K562 (cell line): ENCODE data around the gene CTSW. TPM values are rescaled to one million over a fixed set of nuclear protein-coding genes. Genes with fewer than 3 reads are reported as not detected.

Experiments used
- ATAC-seq: fragments of 200-7000 bp; cut with Tn5 transposase; 3 replicates; pipeline ENCODE4 v1.9.1; 2020; ENCODE audit warnings: moderate library complexity
- BruUV-seq: library from RNA; stranded (reverse); fragments of 400-500 nt; replicated peaks from 2 replicates; lab custom pipeline; 2021; lab: Mats Ljungman, UMichigan
- CTCF ChIA-PET: fragments of 300-600 bp; formaldehyde crosslinking; extraction: SDS; loops from one replicate; lab custom pipeline; 2021; ENCODE audit warnings: low intra/inter-chr PET ratio; lab: Yijun Ruan, JAX
- POLR2A ChIA-PET: fragments of 300-600, 350-650 bp; sonication (Branson Sonifier 250); formaldehyde crosslinking; extraction: SDS; loops from one replicate; lab custom pipeline; 2021; ENCODE audit warnings: antibody characterized with exemption, inconsistent platforms; lab: Yijun Ruan, JAX
- DNase-seq, 4 experiments: peaks; one replicate each; pipeline versions ENCODE4 v3.0.0 to v3.0.0-alpha.2; 2011 to 2018; ENCODE audit warnings: low spot score in 3 of 4, mixed read lengths in 3 of 4; ENCODE audit errors: extremely low read depth in 1 of 4
- FAIRE-seq: peaks from 2 replicates; lab custom pipeline; 2011; peaks lifted over from hg19 to GRCh38; lab: Jason Lieb, UNC
- H2AFZ ChIP-seq: 2 replicates; pipeline ENCODE4 v1.6.0; 2011; ENCODE audit warnings: low read depth, low read length, control low read depth, inconsistent platforms
- H3K27ac ChIP-seq: fragments of 200-600 bp; 3 replicates; pipeline ENCODE4 v1.8.0; 2011; ENCODE audit warnings: low read depth, mild to moderate bottlenecking, control low read depth, inconsistent platforms, low read length, moderate library complexity, mixed read lengths; ENCODE audit errors: extremely low read depth
- H3K27me3 ChIP-seq, 2 experiments: fragments of 300-600 bp in 1 of 2; 2 replicates in 1 of 2; 3 replicates in 1 of 2; pipeline versions ENCODE4 v1.6.0 to v1.8.0; 2011; ENCODE audit warnings: inconsistent platforms in 2 of 2, low read length in 2 of 2, mild to moderate bottlenecking in 1 of 2, mixed read lengths in 1 of 2, moderate library complexity in 1 of 2; ENCODE audit not compliant: control insufficient read depth in 2 of 2, insufficient read depth in 2 of 2
- H3K36me3 ChIP-seq: fragments of 300-600 bp; 3 replicates; pipeline ENCODE4 v1.8.0; 2011; ENCODE audit warnings: mild to moderate bottlenecking, low read length, inconsistent platforms; ENCODE audit not compliant: control insufficient read depth, insufficient read depth
- H3K4me1 ChIP-seq, 2 experiments: fragments of 200-600 bp in 1 of 2; replicated peaks in 1 of 2; 2 replicates in 1 of 2; 3 replicates in 1 of 2; pipeline versions ENCODE4 v1.5.1 to v1.8.0; 2011; ENCODE audit warnings: inconsistent platforms in 2 of 2, low read length in 2 of 2, mild to moderate bottlenecking in 1 of 2, mixed read lengths in 1 of 2, moderate library complexity in 1 of 2; ENCODE audit not compliant: control insufficient read depth in 2 of 2, insufficient read depth in 2 of 2
- H3K4me2 ChIP-seq: 2 replicates; pipeline ENCODE4 v1.6.1; 2011; ENCODE audit warnings: low read length, control low read depth, inconsistent platforms, mixed read lengths; ENCODE audit not compliant: insufficient read depth
- H3K4me3 ChIP-seq: fragments of 200-600 bp; sonication (generic), shearing (Covaris generic); 2 replicates; pipeline ENCODE4 v1.5.1; 2016; ENCODE audit warnings: control low read depth, inconsistent platforms
- H3K79me2 ChIP-seq: fragments of 200-600 bp; 3 replicates; pipeline ENCODE4 v1.8.0; 2011; ENCODE audit warnings: low read length, inconsistent platforms; ENCODE audit not compliant: control insufficient read depth, insufficient read depth
- H3K9ac ChIP-seq, 2 experiments: 2 replicates each; pipeline versions ENCODE4 v1.6.0 to v1.6.1; 2011; ENCODE audit warnings: low read depth in 2 of 2, low read length in 2 of 2, control low read depth in 1 of 2, inconsistent platforms in 1 of 2, mild to moderate bottlenecking in 1 of 2, mixed read lengths in 1 of 2; ENCODE audit not compliant: insufficient read depth in 1 of 2
- H3K9me1 ChIP-seq: one replicate; pipeline ENCODE4 v1.6.0; 2011; ENCODE audit warnings: inconsistent platforms, mild to moderate bottlenecking, low read length, moderate library complexity; ENCODE audit not compliant: control insufficient read depth, insufficient read depth
- H3K9me3 ChIP-seq: replicated peaks from 2 replicates; pipeline ENCODE4 v1.5.1; 2011; ENCODE audit warnings: low read depth, low read length, inconsistent platforms; ENCODE audit not compliant: control insufficient read depth, insufficient read depth
- H4K20me1 ChIP-seq: replicated peaks from 2 replicates; pipeline ENCODE4 v1.6.1; 2011; ENCODE audit warnings: low read length, inconsistent platforms, mixed read lengths; ENCODE audit not compliant: control insufficient read depth, insufficient read depth
- BRF2 ChIP-seq: IDR thresholded peaks from 3 replicates; pipeline ENCODE4 v1.6.1; 2011; ENCODE audit warnings: borderline replicate concordance, mild to moderate bottlenecking; ENCODE audit not compliant: insufficient read length, insufficient read depth
- CREBBP ChIP-seq: IDR thresholded peaks from one replicate; pipeline ENCODE4 v1.6.1; 2012; ENCODE audit warnings: low read depth, mild to moderate bottlenecking, control low read depth, inconsistent platforms, low read length
- DACH1 ChIP-seq: fragments of 450-650 bp; IDR thresholded peaks from 2 replicates; pipeline ENCODE4 v1.6.1; 2018; ENCODE audit not compliant: partially characterized antibody
- FOXO4 ChIP-seq: fragments of 450-650 bp; formaldehyde crosslinking; IDR thresholded peaks from 2 replicates; pipeline ENCODE4 v1.4.0; 2020; ENCODE audit warnings: mild to moderate bottlenecking, moderate library complexity
- HDAC2 ChIP-seq: fragments of 450-650 bp; IDR thresholded peaks from 2 replicates; pipeline ENCODE4 v1.6.1; 2016; ENCODE audit warnings: mild to moderate bottlenecking
- HMG20A ChIP-seq: fragments of 450-650 bp; formaldehyde crosslinking; conservative IDR thresholded peaks from 2 replicates; pipeline ENCODE4 v1.4.0; 2020; ENCODE audit warnings: mild to moderate bottlenecking, mixed read lengths
- HNRNPH1 ChIP-seq: fragments of 200-400 bp; formaldehyde crosslinking; optimal IDR thresholded peaks from 2 replicates; pipeline ENCODE3; 2017; ENCODE audit warnings: low read depth, mild to moderate bottlenecking, low read length, moderate library complexity
- NCOA1 ChIP-seq: fragments of 450-650 bp; IDR thresholded peaks from 2 replicates; pipeline ENCODE4 v1.6.1; 2016; ENCODE audit warnings: low read depth
- NFIC ChIP-seq: fragments of 450-650 bp; IDR thresholded peaks from 2 replicates; pipeline ENCODE4 v1.6.1; 2017; ENCODE audit warnings: mild to moderate bottlenecking, inconsistent platforms
- PRDM10 ChIP-seq: fragments of 450-650 bp; IDR thresholded peaks from 2 replicates; pipeline ENCODE4 v1.6.1; 2018; ENCODE audit not compliant: partially characterized antibody
- PURB ChIP-seq: sonication (generic); formaldehyde crosslinking; IDR thresholded peaks from 2 replicates; pipeline ENCODE4 v1.9.0; 2021; ENCODE audit warnings: low read depth, mild to moderate bottlenecking, missing genetic modification reagents
- RAD51 ChIP-seq: fragments of 450-650 bp; IDR thresholded peaks from 2 replicates; pipeline ENCODE4 v1.7.1; 2016; ENCODE audit warnings: low read depth, mild to moderate bottlenecking, borderline replicate concordance
- TCF15 ChIP-seq: fragments of 250-450 bp; sonication (Bioruptor Pico); IDR thresholded peaks from 2 replicates; pipeline ENCODE4 v1.8.0; 2022; ENCODE audit warnings: moderate library complexity, mild to moderate bottlenecking, inconsistent platforms
- ZBTB1 ChIP-seq: sonication (generic); formaldehyde crosslinking; IDR thresholded peaks from 2 replicates; pipeline ENCODE4 v1.8.1; 2023; ENCODE audit warnings: missing genetic modification reagents, low read depth, mild to moderate bottlenecking, borderline replicate concordance
- ZNF133 ChIP-seq: fragments of 250-450 bp; sonication (Bioruptor Pico); IDR thresholded peaks from 2 replicates; pipeline ENCODE4 v1.4.0; 2020; ENCODE audit warnings: mild to moderate bottlenecking
- ZNF224 ChIP-seq: sonication (generic); formaldehyde crosslinking; IDR thresholded peaks from 2 replicates; pipeline ENCODE4 v1.8.0; 2022; ENCODE audit warnings: mild to moderate bottlenecking, missing genetic modification reagents
- ZNF551 ChIP-seq: fragments of 250-450 bp; sonication (Bioruptor Pico); IDR thresholded peaks from 2 replicates; pipeline ENCODE4 v1.5.0; 2021; ENCODE audit warnings: mild to moderate bottlenecking, moderate library complexity
- ZNF830 ChIP-seq: fragments of 250-450 bp; sonication (Bioruptor Pico); IDR thresholded peaks from 2 replicates; pipeline ENCODE4 v1.5.0; 2021; ENCODE audit warnings: mild to moderate bottlenecking
- WGBS: fragments of 100-300 bp; shearing (Covaris generic); methylation state at CpG from one replicate; pipeline ENCODE4 v1.1.6; 2016; ENCODE audit warnings: low coverage, mixed read lengths; ENCODE audit not compliant: insufficient coverage; ENCODE audit errors: missing lambda C conversion rate; 5-methylcytosine and 5-hydroxymethylcytosine counted together
- in situ Hi-C: fragments of 300-500 bp; cut with MboI; formaldehyde crosslinking; loops from 4 replicates; pipeline ENCODE4 v1.15.0; 2018; ENCODE audit warnings: inconsistent platforms, mixed read lengths
- intact Hi-C: fragments of 100-400 bp; cut with micrococcal nuclease; formaldehyde crosslinking; loops from 2 replicates; pipeline ENCODE4 v1.14.2; 2022
- polyA plus RNA-seq, 8 experiments: library from polyadenylated mRNA; depleted of rRNA in 4 of 8; stranded (reverse) in 5 of 8; unstranded in 3 of 8; fragments of >200 nt; fragmentation: Nextera tagmentation in 2 of 8; fragmentation: Illumina TruSeq in 1 of 8; extraction: Ambion mirVana in 2 of 8; extraction: Trizol in 1 of 8; gene quantifications; 2 replicates each; pipeline versions ENCODE4 v1.2.1 to v1.2.3, GENCODE V29; 2011 to 2014; ENCODE audit warnings: inconsistent platforms in 1 of 8, missing spikeins in 1 of 8
- total RNA-seq, 7 experiments: library from RNA; depleted of rRNA in 6 of 7; stranded (reverse); fragments of >200 nt in 6 of 7; fragmentation: Illumina TruSeq in 2 of 7; extraction: Trizol in 2 of 7; gene quantifications; 2 replicates each; pipeline versions ENCODE4 v1.2.1 to v1.2.3, GENCODE V29; 2011 to 2021; ENCODE audit warnings: low replicate concordance in 1 of 7

The CTSW gene
- total and polyA plus RNA-seq, 9 of the 15 experiments (the other 6 are each of a cell fraction or from before 2014, with no cell fraction given) = 0.04 TPM; not detected in 8

- Histone ChIP-seq H3K79me2 (peaks cover 15% of the 10 kb centered on the region), H3K9me3 (no peaks in the 10 kb centered on the region), H3K4me1 (peaks cover 40 to 59% of the 10 kb centered on the region in 2 experiments), H3K36me3 (peaks cover 7% of the 10 kb centered on the region; the same call in 1 of the 3 replicates), H3K27me3 (no peaks in the 10 kb centered on the region), H3K9me1 (no peaks in the 10 kb centered on the region), H3K4me2 (peak overlapping the region; percentile 64; the same call in 1 of the 2 replicates), H3K27ac (peak overlapping the region; percentile 76; the same call in 2 of the 3 replicates), H4K20me1 (peaks cover 4% of the 10 kb centered on the region; the same call in 1 of the 2 replicates), H2AFZ (no peak overlapping the region), H3K4me3 (no peak overlapping the region), H3K9ac (peak overlapping the region; percentile 42 to 61; a peak in 2 of 4 replicates)
- in situ Hi-C loops (no loop called here), intact Hi-C loops (loop anchor here (5.0 kb wide), 1 partner anchor 46 kb away; the partner anchor contains the start of gene CFL1)
- ATAC-seq = no peak
- BruUV-seq = no TSS peak
- no peak for FAIRE-seq
- ChIA-PET CTCF (no interaction called here), POLR2A (interaction anchor here (0.7 to 8.0 kb wide), 3 partner anchors 11 to 34 kb away, joined by 3 to 136 read pairs (median 3); partner anchors contain the start of genes CCDC85B and FIBP)
- 71% methylated on average over 8 of the region's 8 CpGs for WGBS
- no peak for DNase-seq
- TF ChIP-seq FOXO4 (CRISPR knock-in tag) (no peak), DACH1 (no peak), CREBBP (no peak), RAD51 (no peak), ZNF224 (CRISPR knock-in tag) (no peak), ZBTB1 (CRISPR knock-in tag) (no peak), HNRNPH1 (no peak), ZNF830 (no peak), TCF15 (no peak), NFIC (no peak), NCOA1 (no peak), HMG20A (CRISPR knock-in tag) (no peak), PRDM10 (no peak), BRF2 (no peak), HDAC2 (no peak), ZNF133 (CRISPR knock-in tag) (no peak), ZNF551 (CRISPR knock-in tag) (no peak), PURB (CRISPR knock-in tag) (no peak)
These were observed 24.1 kb downstream of the CTSW start for GRCh38 chr11:65903715-65904114.
